Ascending aorta (tissue), 2 donors: ENCODE measurements around the gene TMEM175. TPM values are rescaled to one million over a fixed set of nuclear protein-coding genes. Genes with fewer than 3 reads are reported as not detected.

Source experiments
- DNase-seq, 2 donors: peaks; one replicate each; pipeline ENCODE4 v3.0.0-alpha.2; 2019; ENCODE audit warnings: low spot score in 2 of 2
- H3K27ac ChIP-seq, 2 donors: fragments of 200-600 bp; sonication (generic); one replicate each; pipeline ENCODE4 v1.5.1; 2016 to 2017; ENCODE audit warnings: mild to moderate bottlenecking in 1 of 2
- H3K27me3 ChIP-seq: fragments of 200-600 bp; sonication (generic); one replicate; pipeline ENCODE4 v1.5.1; 2017
- H3K36me3 ChIP-seq, 2 donors: fragments of 200-600 bp; sonication (generic); one replicate each; pipeline ENCODE4 v1.5.1; 2016
- H3K4me1 ChIP-seq, 2 donors: fragments of 200-600 bp; sonication (generic); one replicate each; pipeline ENCODE4 v1.5.1; 2016 to 2017; ENCODE audit warnings: mild to moderate bottlenecking in 1 of 2
- H3K4me3 ChIP-seq, 2 donors: fragments of 200-600 bp; sonication (generic); one replicate each; pipeline ENCODE4 v1.5.1; 2016 to 2017; ENCODE audit warnings: mild to moderate bottlenecking in 1 of 2
- H3K9me3 ChIP-seq, 2 donors: fragments of 200-600 bp; sonication (generic); one replicate each; pipeline ENCODE4 v1.5.1; 2016
- intact Hi-C: fragments of 100-400 bp; cut with DNase I; formaldehyde crosslinking; loops from one replicate; pipeline ENCODE4 v1.15.1; 2023
- total RNA-seq: library from RNA; depleted of rRNA; stranded (reverse); fragments of >200 nt; gene quantifications from one replicate; pipeline ENCODE4 v1.1.0, GENCODE V29; 2016
- TF ChIP-seq, protein P1 (sequence below), 3 experiments: fragments of 200-600 bp in 2 of 3; fragments of 450-650 bp in 1 of 3; sonication (generic) in 2 of 3; IDR thresholded peaks; one replicate each; pipeline ENCODE4 v1.5.1; 2016 to 2019; ENCODE audit warnings: antibody characterized with exemption in 3 of 3, mild to moderate bottlenecking in 1 of 3, moderate library complexity in 1 of 3

Gene TMEM175
- total RNA-seq, 1 donor from 2014 or later: 41.2 TPM

DNA sequence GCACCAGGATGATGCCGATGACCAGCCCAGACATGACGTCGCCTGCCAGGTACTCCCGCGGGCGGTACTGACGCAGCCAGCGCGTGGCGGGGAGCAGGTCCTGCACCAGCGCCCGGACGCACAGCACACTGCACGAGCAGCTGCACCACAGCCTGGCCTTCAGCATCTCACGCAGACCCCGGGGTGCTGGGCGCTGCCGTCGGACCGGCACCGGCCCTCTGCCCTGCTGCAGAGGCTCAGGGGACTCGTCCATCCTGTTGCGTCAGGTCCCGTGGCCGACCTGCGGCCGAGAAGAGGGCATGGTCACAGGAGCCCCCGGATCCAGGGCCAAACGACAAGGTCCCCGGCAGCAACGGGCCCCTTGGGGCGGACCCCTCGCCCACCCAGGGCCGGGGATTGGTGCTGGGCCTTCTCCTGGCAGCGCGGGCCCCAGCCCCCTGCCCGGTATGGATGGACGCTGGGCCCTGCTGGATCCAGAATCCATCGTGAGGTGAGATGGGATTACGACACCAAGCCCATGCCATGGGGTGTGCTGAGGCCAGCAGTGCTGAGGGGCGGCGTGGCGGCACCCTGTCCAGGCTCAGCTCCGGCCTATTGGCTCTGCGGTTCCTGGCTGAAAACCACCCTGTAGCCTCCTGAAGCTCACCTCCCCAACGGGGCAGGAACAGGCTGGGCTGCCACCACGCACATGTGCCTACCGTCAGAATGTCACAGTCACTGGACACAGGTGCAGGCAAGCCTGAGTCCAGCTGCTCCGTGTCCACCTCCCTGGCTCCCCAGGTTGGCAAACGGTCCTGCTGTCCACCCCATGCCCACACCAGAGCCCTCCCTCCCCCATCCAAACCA, 59.4 kb downstream of the TMEM175 start:
- H3K9me3 ChIP-seq: no peaks in the 10 kb centered on the region
- no peak overlapping the region for H3K27ac ChIP-seq
- intact Hi-C loops: no loop called here

DNA sequence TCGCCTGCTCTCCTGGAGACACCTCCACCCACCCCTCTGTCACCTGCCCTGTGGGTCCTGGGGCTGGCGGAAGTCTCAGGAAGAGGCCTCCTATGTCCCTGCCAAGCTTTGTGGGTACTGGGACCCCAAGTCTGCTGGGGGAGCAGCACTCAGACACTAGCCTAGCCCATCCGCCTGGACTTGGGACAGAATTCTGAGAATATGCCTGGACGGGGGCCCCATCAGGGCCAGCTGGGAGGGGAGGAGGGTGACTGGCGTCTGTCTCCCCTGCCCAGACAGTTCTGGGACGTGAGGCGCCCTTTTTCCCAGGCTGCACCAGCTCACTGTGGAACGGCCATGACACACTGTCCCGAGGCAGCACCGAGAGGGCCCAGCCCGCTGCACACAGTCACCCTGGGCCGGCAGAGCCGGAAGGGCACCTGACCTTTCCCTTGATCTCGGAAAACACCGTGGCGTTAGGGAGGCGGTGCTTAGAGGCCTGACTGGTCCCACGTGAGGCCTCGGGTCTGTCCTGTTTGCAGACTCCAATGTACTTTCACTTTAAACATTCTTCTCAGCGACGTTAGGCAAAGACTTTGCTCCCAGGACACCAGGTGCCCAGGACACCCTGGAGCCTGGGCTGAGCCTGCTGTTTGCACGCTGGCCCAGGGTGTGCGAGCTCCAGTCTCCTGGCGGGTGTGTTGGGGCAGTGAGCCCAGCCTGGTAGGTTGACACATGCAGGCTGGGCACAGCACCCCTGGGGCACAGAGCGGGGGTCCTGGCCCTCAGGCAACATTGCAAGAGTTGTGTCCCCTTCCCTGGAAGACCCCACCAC, 60.2 kb downstream of the TMEM175 start:
- H3K27me3 ChIP-seq: peaks cover 7% of the 10 kb centered on the region
- no peak overlapping the region for H3K4me3 ChIP-seq
- no peak overlapping the region for H3K27ac ChIP-seq
- intact Hi-C loops: no loop called here
- DNase-seq: no peak
- TF ChIP-seq, protein P1, sequence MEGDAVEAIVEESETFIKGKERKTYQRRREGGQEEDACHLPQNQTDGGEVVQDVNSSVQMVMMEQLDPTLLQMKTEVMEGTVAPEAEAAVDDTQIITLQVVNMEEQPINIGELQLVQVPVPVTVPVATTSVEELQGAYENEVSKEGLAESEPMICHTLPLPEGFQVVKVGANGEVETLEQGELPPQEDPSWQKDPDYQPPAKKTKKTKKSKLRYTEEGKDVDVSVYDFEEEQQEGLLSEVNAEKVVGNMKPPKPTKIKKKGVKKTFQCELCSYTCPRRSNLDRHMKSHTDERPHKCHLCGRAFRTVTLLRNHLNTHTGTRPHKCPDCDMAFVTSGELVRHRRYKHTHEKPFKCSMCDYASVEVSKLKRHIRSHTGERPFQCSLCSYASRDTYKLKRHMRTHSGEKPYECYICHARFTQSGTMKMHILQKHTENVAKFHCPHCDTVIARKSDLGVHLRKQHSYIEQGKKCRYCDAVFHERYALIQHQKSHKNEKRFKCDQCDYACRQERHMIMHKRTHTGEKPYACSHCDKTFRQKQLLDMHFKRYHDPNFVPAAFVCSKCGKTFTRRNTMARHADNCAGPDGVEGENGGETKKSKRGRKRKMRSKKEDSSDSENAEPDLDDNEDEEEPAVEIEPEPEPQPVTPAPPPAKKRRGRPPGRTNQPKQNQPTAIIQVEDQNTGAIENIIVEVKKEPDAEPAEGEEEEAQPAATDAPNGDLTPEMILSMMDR (IDR thresholded peaks at IDR 0.05): no peak
- H3K36me3 ChIP-seq: peaks cover 11 to 19% of the 10 kb centered on the region in 2 donors
- H3K9me3 ChIP-seq: no peaks in the 10 kb centered on the region
- H3K4me1 ChIP-seq: peaks cover 4 to 8% of the 10 kb centered on the region in 2 donors

More for the DNA sequence above, 59.4 kb downstream of the TMEM175 start:
- H3K36me3 ChIP-seq: peaks cover 11 to 19% of the 10 kb centered on the region in 2 donors
- peaks cover 2% of the 10 kb centered on the region for H3K27me3 ChIP-seq
- TF ChIP-seq, protein P1 (IDR thresholded peaks at IDR 0.05): no peak
- peaks cover 4 to 6% of the 10 kb centered on the region in 2 donors for H3K4me1 ChIP-seq
- DNase-seq: no peak
- H3K4me3 ChIP-seq: no peak overlapping the region

DNA sequence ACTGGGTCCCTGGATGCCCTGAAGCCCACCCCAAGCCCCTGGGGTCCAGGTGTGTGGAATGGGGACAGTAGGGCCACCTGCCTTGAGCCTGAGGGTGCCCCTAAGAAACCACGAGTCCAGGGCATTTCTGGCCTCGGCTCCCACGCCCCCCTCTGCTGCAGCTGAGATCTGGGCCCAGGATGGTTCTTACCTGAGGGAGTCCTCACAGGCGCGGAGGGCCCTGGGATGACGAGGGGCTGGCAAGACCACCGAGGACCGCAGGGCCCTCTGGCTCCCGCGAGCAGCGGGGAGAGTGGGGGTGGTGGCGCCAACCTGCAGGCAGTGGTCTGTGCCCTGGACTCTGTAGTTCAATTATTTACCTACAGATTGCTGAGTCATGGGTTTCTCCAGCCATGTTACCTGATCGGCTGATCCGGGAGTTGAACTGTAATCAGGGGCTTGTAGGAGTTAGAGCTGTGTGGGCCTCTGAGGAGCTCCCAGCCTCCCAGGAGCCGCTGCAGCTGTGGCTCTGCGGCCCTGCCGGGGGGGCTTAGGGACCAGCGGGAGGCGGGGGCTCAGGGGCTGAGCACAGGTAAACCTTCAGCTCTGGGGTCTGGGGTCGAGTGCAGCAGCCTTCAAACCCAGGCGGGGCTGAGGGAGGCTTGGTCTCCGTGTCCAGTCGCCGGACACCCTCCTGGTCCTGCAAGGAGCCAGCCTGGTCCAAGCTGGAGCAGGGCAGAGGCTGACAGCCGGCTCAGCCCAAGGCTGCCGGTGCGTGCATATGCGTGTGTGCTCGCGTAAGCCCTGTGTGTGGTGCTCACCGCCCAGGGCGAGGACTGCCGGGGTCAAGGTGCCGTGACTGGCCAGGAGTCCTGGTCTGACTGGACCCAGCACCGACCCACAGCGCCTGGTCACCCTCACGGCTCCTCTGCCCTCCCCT, 61.1 kb downstream of the TMEM175 start, which contains the start of gene SLC26A1:
SLC26A1 (minus strand) TSS at position 294 of the 919 bp plus-strand sequence. CDS start 1,701 bp downstream, outside the sequence.
- intact Hi-C loops: no loop called here
- Histone ChIP-seq H3K36me3 (peaks cover 11 to 19% of the 10 kb centered on the region in 2 donors), H3K27me3 (peaks cover 12% of the 10 kb centered on the region), H3K4me3 (no peak within 1 kb of the TSS), H3K27ac (no peak within 1 kb of the TSS), H3K9me3 (no peaks in the 10 kb centered on the region), H3K4me1 (peaks cover 0 to 3% of the 10 kb centered on the region in 2 donors)
- TF ChIP-seq, protein P1 (IDR thresholded peaks at IDR 0.05): no peak
- no peak for DNase-seq

DNA sequence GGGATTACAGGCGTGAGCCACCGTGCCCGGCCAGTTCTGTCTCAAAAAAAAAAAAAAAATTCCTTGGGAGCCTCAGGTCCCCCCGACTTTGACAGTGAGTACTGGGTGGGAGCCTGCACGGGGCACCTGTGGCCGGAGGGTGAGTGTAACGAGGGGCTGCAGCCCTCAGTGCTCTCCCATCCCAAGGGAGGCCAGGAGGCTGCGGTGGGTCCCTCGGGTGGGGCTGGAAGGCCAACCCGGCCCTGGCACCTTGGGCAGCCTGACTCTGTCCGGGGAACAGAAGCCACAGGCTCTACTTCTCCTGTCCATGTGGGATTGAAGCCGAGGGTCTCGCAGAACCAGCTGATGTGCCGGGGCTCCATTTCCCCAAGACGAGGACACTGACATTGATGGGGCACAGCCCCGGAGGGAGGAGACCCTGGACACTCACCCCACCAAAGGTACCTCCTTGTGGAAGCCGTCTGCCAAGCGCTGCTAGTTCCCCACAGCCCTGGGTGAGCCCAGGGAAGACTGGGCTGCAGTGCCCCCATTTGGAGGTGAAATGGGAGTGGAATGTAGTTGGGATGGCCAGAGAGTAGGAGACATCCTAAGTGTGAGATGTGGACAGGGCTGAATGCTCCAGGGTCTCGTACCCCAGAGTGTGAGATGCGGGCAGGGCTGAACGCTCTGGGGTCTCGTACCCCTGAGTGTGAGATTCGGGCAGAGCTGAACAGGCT, 63.2 kb downstream of the TMEM175 start:
- no peak for DNase-seq
- TF ChIP-seq, protein P1 (IDR thresholded peaks at IDR 0.05): no peak
- H3K4me3 ChIP-seq: no peak overlapping the region
- peaks cover 6 to 8% of the 10 kb centered on the region in 2 donors for H3K36me3 ChIP-seq
- intact Hi-C loops: no loop called here
- peaks cover 18% of the 10 kb centered on the region for H3K27me3 ChIP-seq
- H3K27ac ChIP-seq: no peak overlapping the region
- peaks cover 0 to 3% of the 10 kb centered on the region in 2 donors for H3K4me1 ChIP-seq
- H3K9me3 ChIP-seq: no peaks in the 10 kb centered on the region
